OCI-LY1 (cell line): ENCODE measurements around the gene CISD2.
"Not testable (repeated sequence)": the region's sequence is repeated elsewhere in the genome, so short reads cannot be mapped to it uniquely, and the experiment has no call there.

Experiments used
- H2AFZ ChIP-seq: fragments of 200-600 bp; sonication (generic), shearing (Covaris generic); 2 replicates; pipeline ENCODE4 v1.6.0; 2014; ENCODE audit warnings: antibody characterized with exemption, mild to moderate bottlenecking, low read length
- H3F3A ChIP-seq: fragments of 200-600 bp; sonication (generic), shearing (Covaris generic); 2 replicates; pipeline ENCODE4 v1.6.0; 2014; ENCODE audit warnings: mild to moderate bottlenecking, antibody characterized with exemption, low read length, moderate library complexity; ENCODE audit not compliant: insufficient read depth
- H3K27ac ChIP-seq: fragments of 200-600 bp; sonication (generic); 2 replicates; pipeline ENCODE4 v1.5.1; 2014; ENCODE audit warnings: low read length, mixed run types, mild to moderate bottlenecking, low read depth; ENCODE audit not compliant: poor library complexity, severe bottlenecking
- H3K27me3 ChIP-seq: fragments of 200-600 bp; sonication (generic); 2 replicates; pipeline ENCODE4 v1.6.0; 2014; ENCODE audit warnings: antibody characterized with exemption, mild to moderate bottlenecking, low read length, moderate library complexity; ENCODE audit not compliant: insufficient read depth
- H3K36me3 ChIP-seq: fragments of 200-600 bp; sonication (generic); 2 replicates; pipeline ENCODE4 v1.6.1; 2014; ENCODE audit warnings: mild to moderate bottlenecking, antibody characterized with exemption, low read length, moderate library complexity, mixed read lengths; ENCODE audit not compliant: insufficient read depth
- H3K4me1 ChIP-seq: fragments of 200-600 bp; sonication (generic); 2 replicates; pipeline ENCODE4 v1.5.1; 2014; ENCODE audit warnings: mild to moderate bottlenecking, low read length, moderate library complexity; ENCODE audit not compliant: insufficient read depth, severe bottlenecking
- H3K4me2 ChIP-seq: fragments of 200-600 bp; sonication (generic), shearing (Covaris generic); 2 replicates; pipeline ENCODE4 v1.6.1; 2014; ENCODE audit warnings: low read length
- H3K4me3 ChIP-seq: fragments of 200-600 bp; sonication (generic); 2 replicates; pipeline ENCODE4 v1.5.1; 2014; ENCODE audit warnings: low read length, low read depth, mild to moderate bottlenecking, mixed read lengths; ENCODE audit not compliant: poor library complexity, severe bottlenecking
- H3K79me2 ChIP-seq: fragments of 200-600 bp; shearing (Covaris generic); 2 replicates; pipeline ENCODE4 v1.6.1; 2016; ENCODE audit warnings: mixed run types, low read length, mixed read lengths; ENCODE audit not compliant: insufficient read depth
- H3K9ac ChIP-seq: fragments of 200-600 bp; sonication (generic), shearing (Covaris generic); 2 replicates; pipeline ENCODE4 v1.6.1; 2014; ENCODE audit warnings: mild to moderate bottlenecking, low read length, mixed read lengths
- H3K9me2 ChIP-seq: fragments of 200-600 bp; sonication (generic), shearing (Covaris generic); 2 replicates; pipeline ENCODE4 v1.6.1; 2014; ENCODE audit warnings: low read depth, mild to moderate bottlenecking, low read length, mixed read lengths
- H3K9me3 ChIP-seq: fragments of 200-600 bp; shearing (Covaris generic); 2 replicates; pipeline ENCODE4 v1.6.1; 2014; ENCODE audit warnings: low read length, mixed read lengths
- H4K20me1 ChIP-seq: fragments of 200-600 bp; sonication (generic), shearing (Covaris generic); 2 replicates; pipeline ENCODE4 v1.6.0; 2016; ENCODE audit warnings: mild to moderate bottlenecking, low read length; ENCODE audit not compliant: insufficient read depth
- CTCF ChIP-seq: fragments of 200-600 bp; sonication (generic), shearing (Covaris generic); IDR thresholded peaks from 2 replicates; pipeline ENCODE4 v1.5.1; 2017; ENCODE audit warnings: mild to moderate bottlenecking, antibody characterized with exemption, low read length, moderate library complexity, mixed read lengths
- EZH2 ChIP-seq: fragments of 200-600 bp; sonication (generic), shearing (Covaris generic); IDR thresholded peaks from 2 replicates; pipeline ENCODE4 v1.8.0; 2017; ENCODE audit warnings: borderline replicate concordance, mixed run types, mild to moderate bottlenecking, antibody characterized with exemption, low read length, moderate library complexity, mixed read lengths

CISD2 gene

GRCh38 chr4:102897610-102898009 lies 28.8 kb downstream of the CISD2 start:
- not testable (repeated sequence) for H2AFZ ChIP-seq, H3K36me3 ChIP-seq, H3K9ac ChIP-seq, H3K27ac ChIP-seq, H3K4me1 ChIP-seq, H3K9me3 ChIP-seq, H3K4me2 ChIP-seq, H3K9me2 ChIP-seq, H3F3A ChIP-seq, H3K27me3 ChIP-seq, H3K4me3 ChIP-seq, H3K79me2 ChIP-seq, H4K20me1 ChIP-seq

GRCh38 chr4:102901804-102902203 lies 33.0 kb downstream of the CISD2 start:
- Histone ChIP-seq H3K27ac (no peak overlapping the region), H2AFZ (no peak overlapping the region), H3K9me2 (no peaks in the 10 kb centered on the region), H3K36me3 (no peaks in the 10 kb centered on the region), H3K9me3 (no peaks in the 10 kb centered on the region), H3K27me3 (no peaks in the 10 kb centered on the region), H4K20me1 (no peaks in the 10 kb centered on the region), H3K4me3 (no peak overlapping the region), H3K4me2 (no peak overlapping the region), H3K79me2 (no peaks in the 10 kb centered on the region), H3K9ac (no peak overlapping the region), H3K4me1 (no peaks in the 10 kb centered on the region), H3F3A (no peaks in the 10 kb centered on the region)
- no peak for TF ChIP-seq EZH2
- TF ChIP-seq CTCF = no peak

- Histone ChIP-seq H3K4me2 (no peak overlapping the region), H3K4me1 (no peaks in the 10 kb centered on the region), H3F3A (no peaks in the 10 kb centered on the region), H2AFZ (no peak overlapping the region), H3K9me3 (no peaks in the 10 kb centered on the region), H3K9me2 (no peaks in the 10 kb centered on the region), H3K79me2 (no peaks in the 10 kb centered on the region), H3K9ac (no peak overlapping the region), H4K20me1 (no peaks in the 10 kb centered on the region), H3K27me3 (no peaks in the 10 kb centered on the region), H3K4me3 (no peak overlapping the region), H3K27ac (no peak overlapping the region), H3K36me3 (no peaks in the 10 kb centered on the region)
- TF ChIP-seq EZH2 = no peak
- TF ChIP-seq CTCF = no peak
Measured at GRCh38 chr4:102918859-102919258, 50.1 kb downstream of the CISD2 start.

GRCh38 chr4:102919697-102920096 lies 50.9 kb downstream of the CISD2 start:
- H3K9me3 ChIP-seq = not testable (repeated sequence)

More at GRCh38 chr4:102919697-102920096, 50.9 kb downstream of the CISD2 start:
- not testable (repeated sequence) for H3K4me3 ChIP-seq, H3K4me1 ChIP-seq, H3K79me2 ChIP-seq, H3K27ac ChIP-seq, H3K27me3 ChIP-seq, H3K4me2 ChIP-seq, H2AFZ ChIP-seq, H4K20me1 ChIP-seq, H3F3A ChIP-seq, H3K9ac ChIP-seq, H3K36me3 ChIP-seq, H3K9me2 ChIP-seq
